T-cell (primary cell): Measurements from ENCODE around the gene SEC61B. TPM values are rescaled to one million over a fixed set of nuclear protein-coding genes. Genes with fewer than 3 reads are reported as not detected.

Experiments used
- ATAC-seq, 4 experiments: fragments of 200-7000 bp in 3 of 4; fragments of 150-1000 bp in 1 of 4; cut with Tn5 transposase; replicated peaks in 1 of 4; 1 replicate in 3 of 4; 2 replicates in 1 of 4; pipeline ENCODE4 v1.10.0; 2021; ENCODE audit warnings: moderate library complexity in 3 of 4, mild to moderate bottlenecking in 2 of 4, moderate number of reproducible peaks in 1 of 4
- CTCF ChIA-PET, 2 donors: fragments of 300-600 bp; sonication (Branson Sonifier 250); formaldehyde crosslinking; loops; one replicate each; lab custom pipeline; 2022; ENCODE audit warnings: antibody characterized with exemption in 2 of 2; lab: Charles Lee
- POLR2A ChIA-PET, 2 donors: fragments of 300-600 bp; sonication (Branson Sonifier 250); formaldehyde crosslinking; loops; one replicate each; lab custom pipeline; 2022; ENCODE audit warnings: antibody characterized with exemption in 2 of 2; lab: Charles Lee
- DNase-seq, 35 experiments: peaks; one replicate each; pipeline versions ENCODE4 v3.0.0 to v3.0.0-alpha.2; 2013 to 2023
- H3K27ac ChIP-seq: one replicate; pipeline ENCODE4 v1.5.1; 2013; ENCODE audit warnings: low read length
- H3K27me3 ChIP-seq, 2 experiments: replicated peaks in 1 of 2; 1 replicate in 1 of 2; 2 replicates in 1 of 2; pipeline versions ENCODE4 v1.6.1 to v1.7.0; 2013; ENCODE audit warnings: low read length in 1 of 2, mixed read lengths in 1 of 2; ENCODE audit not compliant: control insufficient read depth in 2 of 2, insufficient read depth in 2 of 2; ENCODE audit errors: extremely low read depth in 1 of 2
- H3K36me3 ChIP-seq, 2 donors: 1 replicate in 1 of 2; 2 replicates in 1 of 2; pipeline versions ENCODE4 v1.6.1 to v1.7.0; 2013; ENCODE audit warnings: low read length in 1 of 2; ENCODE audit not compliant: control insufficient read depth in 2 of 2, insufficient read depth in 1 of 2; ENCODE audit errors: extremely low read depth in 1 of 2
- H3K4me1 ChIP-seq, 2 experiments: 1 replicate in 1 of 2; 2 replicates in 1 of 2; pipeline versions ENCODE4 v1.6.1 to v1.7.0; 2013; ENCODE audit warnings: low read length in 2 of 2, mixed read lengths in 1 of 2; ENCODE audit not compliant: insufficient read depth in 2 of 2, control insufficient read depth in 1 of 2; ENCODE audit errors: extremely low read depth in 1 of 2
- H3K4me3 ChIP-seq, 2 donors: 1 replicate in 1 of 2; 2 replicates in 1 of 2; pipeline versions ENCODE4 v1.5.1 to v1.7.0; 2013; ENCODE audit warnings: mild to moderate bottlenecking in 2 of 2, low read length in 1 of 2, moderate library complexity in 1 of 2; ENCODE audit not compliant: control insufficient read depth in 1 of 2; ENCODE audit errors: extremely low read depth in 1 of 2
- H3K9me3 ChIP-seq: 2 replicates; pipeline ENCODE4 v1.7.0; 2013
- H3K27ac Mint-ChIP-seq, 2 donors: one replicate each; pipeline ENCODE4 v1.8.0; 2020 to 2021; ENCODE audit warnings: mild to moderate bottlenecking in 2 of 2, mixed read lengths in 2 of 2
- H3K27me3 Mint-ChIP-seq, 2 donors: one replicate each; pipeline ENCODE4 v1.8.0; 2021 to 2022; ENCODE audit warnings: mixed read lengths in 2 of 2
- H3K36me3 Mint-ChIP-seq: one replicate; pipeline ENCODE4 v1.8.0; 2021; ENCODE audit warnings: mixed read lengths
- H3K4me1 Mint-ChIP-seq, 3 donors: one replicate each; pipeline ENCODE4 v1.8.0; 2020 to 2022; ENCODE audit warnings: mixed read lengths in 3 of 3, mild to moderate bottlenecking in 1 of 3
- H3K4me3 Mint-ChIP-seq, 3 donors: one replicate each; pipeline ENCODE4 v1.8.0; 2020 to 2022; ENCODE audit warnings: mild to moderate bottlenecking in 3 of 3, mixed read lengths in 3 of 3, moderate library complexity in 3 of 3
- H3K9me3 Mint-ChIP-seq, 3 donors: one replicate each; pipeline ENCODE4 v1.8.0; 2020 to 2022; ENCODE audit warnings: mixed read lengths in 3 of 3
- WGBS: methylation state at CpG from one replicate; pipeline ENCODE4 v1.1.5; 2013; ENCODE audit warnings: missing lambda C conversion rate; ENCODE audit not compliant: insufficient coverage; 5-methylcytosine and 5-hydroxymethylcytosine counted together
- total RNA-seq, 35 experiments: library from RNA in 6 of 35; stranded (reverse) in 6 of 35; fragments of 120-200 nt in 1 of 35; gene quantifications; one replicate each; pipeline versions ENCODE4 v1.2.1 to v1.2.4 and lab custom pipeline; 2013 to 2026

The SEC61B gene
- total RNA-seq, 5 donors from 2014 or later (not counting 1 experiment from before 2014, with no cell fraction given): 54.9 to 91.5 (median 84.0) TPM

- H3K9me3 Mint-ChIP-seq: no peaks in the 10 kb centered on the region
- no peak overlapping the region for H3K4me3 Mint-ChIP-seq
- ChIA-PET CTCF (interaction anchor here in 1 of 2 donors (0.7 kb wide), 1 partner anchor 51 kb away, joined by 3 read pairs; no protein-coding TSS in a partner anchor), POLR2A (interaction anchor here in 1 of 2 donors (0.7 kb wide), 1 partner anchor 30 kb away, joined by 5 read pairs; no protein-coding TSS in a partner anchor)
- no peak for DNase-seq
- WGBS: 100% methylated on average over 2 of the region's 4 CpGs
- Histone ChIP-seq H3K4me3 (no peak overlapping the region), H3K9me3 (no peaks in the 10 kb centered on the region), H3K27me3 (no peaks in the 10 kb centered on the region), H3K27ac (no peak overlapping the region), H3K36me3 (no peaks in the 10 kb centered on the region), H3K4me1 (peaks cover 0 to 8% of the 10 kb centered on the region in 2 experiments)
- no peak overlapping the region for H3K27ac Mint-ChIP-seq
- no peak for ATAC-seq
- no peaks in the 10 kb centered on the region for H3K27me3 Mint-ChIP-seq
- H3K4me1 Mint-ChIP-seq: peaks cover 10 to 12% (median 10%) of the 10 kb centered on the region in 3 donors
- peaks cover 4% of the 10 kb centered on the region for H3K36me3 Mint-ChIP-seq
Measured at GRCh38 chr9:99251157-99251556, 29.1 kb downstream of the SEC61B start.

GRCh38 chr9:99253134-99253533, 31.1 kb downstream of the SEC61B start:
- no peak overlapping the region for H3K4me3 ChIP-seq
- H3K9me3 Mint-ChIP-seq: no peaks in the 10 kb centered on the region
- H3K27me3 Mint-ChIP-seq: peaks cover 0 to 1% of the 10 kb centered on the region in 2 donors
- no peak overlapping the region for H3K27ac Mint-ChIP-seq
- no peaks in the 10 kb centered on the region for H3K36me3 ChIP-seq
- DNase-seq (no peak), ATAC-seq (no peak)
- ChIA-PET POLR2A (no interaction called here), CTCF (no interaction called here)
- H3K9me3 ChIP-seq: no peaks in the 10 kb centered on the region
- no peaks in the 10 kb centered on the region for H3K27me3 ChIP-seq
- peaks cover 10 to 12% (median 10%) of the 10 kb centered on the region in 3 donors for H3K4me1 Mint-ChIP-seq
- no CpG with 5 or more reads among the region's 2 CpGs for WGBS
- peaks cover 0 to 8% of the 10 kb centered on the region in 2 experiments for H3K4me1 ChIP-seq
- peak overlapping the region in 1 of 3 donors; percentile 39 for H3K4me3 Mint-ChIP-seq
- H3K27ac ChIP-seq: no peak overlapping the region
- no peaks in the 10 kb centered on the region for H3K36me3 Mint-ChIP-seq

- no peaks in the 10 kb centered on the region for H3K9me3 Mint-ChIP-seq
- ATAC-seq (peak; percentile 41 to 87 (median 48)), DNase-seq (peak in 32 of 35 experiments; percentile 3 to 54 (median 16))
- peaks cover 10 to 12% (median 10%) of the 10 kb centered on the region in 3 donors for H3K4me1 Mint-ChIP-seq
- Histone ChIP-seq H3K36me3 (no peaks in the 10 kb centered on the region), H3K27ac (no peak overlapping the region), H3K4me3 (no peak overlapping the region), H3K9me3 (no peaks in the 10 kb centered on the region), H3K27me3 (no peaks in the 10 kb centered on the region), H3K4me1 (peaks cover 0 to 8% of the 10 kb centered on the region in 2 experiments)
- peak overlapping the region; percentile 39 to 45 (median 41) for H3K4me3 Mint-ChIP-seq
- peaks cover 0 to 1% of the 10 kb centered on the region in 2 donors for H3K27me3 Mint-ChIP-seq
- POLR2A ChIA-PET: no interaction called here
- no peaks in the 10 kb centered on the region for H3K36me3 Mint-ChIP-seq
- peak overlapping the region; percentile 23 to 67 for H3K27ac Mint-ChIP-seq
- CTCF ChIA-PET: interaction anchor here in 1 of 2 donors (0.6 kb wide), 1 partner anchor 755 kb away, joined by 3 read pairs; no protein-coding TSS in a partner anchor
- WGBS: 2% methylated on average over 6 of the region's 15 CpGs
Measured at GRCh38 chr9:99253772-99254431, 31.8 kb downstream of the SEC61B start.

GRCh38 chr9:99255651-99256050, 33.6 kb downstream of the SEC61B start:
- CTCF ChIA-PET: no interaction called here
- H3K9me3 ChIP-seq: no peaks in the 10 kb centered on the region
- ATAC-seq (no peak), DNase-seq (no peak)
- no peaks in the 10 kb centered on the region for H3K36me3 ChIP-seq
- H3K4me3 ChIP-seq: no peak overlapping the region
- peaks cover 0 to 1% of the 10 kb centered on the region in 2 donors for H3K27me3 Mint-ChIP-seq
- H3K27ac Mint-ChIP-seq: no peak overlapping the region
- POLR2A ChIA-PET: no interaction called here
- H3K27me3 ChIP-seq: no peaks in the 10 kb centered on the region
- H3K4me3 Mint-ChIP-seq: no peak overlapping the region
- H3K27ac ChIP-seq: no peak overlapping the region
- peaks cover 15 to 18% (median 18%) of the 10 kb centered on the region in 3 donors for H3K4me1 Mint-ChIP-seq
- peaks cover 0 to 15% of the 10 kb centered on the region in 2 experiments for H3K4me1 ChIP-seq
- no peaks in the 10 kb centered on the region for H3K36me3 Mint-ChIP-seq
- no peaks in the 10 kb centered on the region for H3K9me3 Mint-ChIP-seq
- WGBS: 100% methylated on average over 1 of the region's 1 CpG

GRCh38 chr9:99257723-99258389, 35.8 kb downstream of the SEC61B start:
- Mint-ChIP-seq H3K27me3 (peaks cover 0 to 1% of the 10 kb centered on the region in 2 donors), H3K27ac (no peak overlapping the region), H3K4me3 (no peak overlapping the region), H3K36me3 (no peaks in the 10 kb centered on the region), H3K4me1 (peaks cover 15 to 18% (median 18%) of the 10 kb centered on the region in 3 donors), H3K9me3 (no peaks in the 10 kb centered on the region)
- H3K36me3 ChIP-seq: no peaks in the 10 kb centered on the region
- H3K4me1 ChIP-seq: peaks cover 0 to 15% of the 10 kb centered on the region in 2 experiments
- POLR2A ChIA-PET: no interaction called here
- no peaks in the 10 kb centered on the region for H3K9me3 ChIP-seq
- H3K4me3 ChIP-seq: no peak overlapping the region
- H3K27me3 ChIP-seq: no peaks in the 10 kb centered on the region
- no peak for ATAC-seq
- no peak for DNase-seq
- WGBS: 88% methylated on average over 7 of the region's 8 CpGs
- CTCF ChIA-PET: no interaction called here
- no peak overlapping the region for H3K27ac ChIP-seq

- H3K4me1 Mint-ChIP-seq: peaks cover 5 to 7% (median 6%) of the 10 kb centered on the region in 3 donors
- peak overlapping the region in 1 of 2 donors; percentile 77 for H3K27ac Mint-ChIP-seq
- Histone ChIP-seq H3K27ac (no peak overlapping the region), H3K9me3 (no peaks in the 10 kb centered on the region), H3K4me1 (peaks cover 0 to 7% of the 10 kb centered on the region in 2 experiments), H3K27me3 (no peaks in the 10 kb centered on the region), H3K4me3 (no peak overlapping the region), H3K36me3 (no peaks in the 10 kb centered on the region)
- DNase-seq (peak; percentile 7 to 70 (median 39)), ATAC-seq (peak; percentile 89 to 99 (median 92))
- 64% methylated on average over 25 of the region's 27 CpGs for WGBS
- ChIA-PET POLR2A (no interaction called here), CTCF (interaction anchor here in 1 of 2 donors (0.7 kb wide), 1 partner anchor 12 kb away, joined by 3 read pairs; no protein-coding TSS in a partner anchor)
- no peaks in the 10 kb centered on the region for H3K9me3 Mint-ChIP-seq
- no peaks in the 10 kb centered on the region for H3K36me3 Mint-ChIP-seq
- peak overlapping the region; percentile 26 to 53 (median 30) for H3K4me3 Mint-ChIP-seq
- H3K27me3 Mint-ChIP-seq: peaks cover 0 to 1% of the 10 kb centered on the region in 2 donors
Measured at GRCh38 chr9:99259231-99259918, 37.3 kb downstream of the SEC61B start.
